Measurements from ENCODE around the gene MEGF8. TPM values are rescaled to one million over a fixed set of nuclear protein-coding genes. Genes with fewer than 3 reads are reported as not detected.
"Not testable (repeated sequence)": the region's sequence is repeated elsewhere in the genome, so short reads cannot be mapped to it uniquely, and the experiment has no call there.

MEGF8 gene
- polyA plus RNA-seq, 1 donor, result 30.3 TPM

- no peak for DNase-seq (ENCODE audit: low read depth)
Observed at GRCh38 chr19:42309686-42310085, 15.7 kb upstream of the MEGF8 start.

- DNase-seq (ENCODE audit: low read depth), result no peak
Observed at GRCh38 chr19:42311657-42312056, 13.8 kb upstream of the MEGF8 start.

- no peak for DNase-seq (ENCODE audit: low read depth)
Observed at GRCh38 chr19:42312370-42312769, 13.1 kb upstream of the MEGF8 start.

GRCh38 chr19:42313096-42313839 lies 12.2 kb upstream of the MEGF8 start, which contains the start of gene TMEM145:
Gene TMEM145, plus strand, starts transcription at chr19:42313309. Its CDS starts 68 bp downstream, at chr19:42313377.
- DNase-seq (ENCODE audit: low read depth), result no peak

GRCh38 chr19:42313840-42314755 lies 11.3 kb upstream of the MEGF8 start:
- DNase-seq (ENCODE audit: low read depth), result no peak

GRCh38 chr19:42315024-42315423 lies 10.4 kb upstream of the MEGF8 start:
- no peak for DNase-seq (ENCODE audit: low read depth)

- no peak for DNase-seq (ENCODE audit: low read depth)
Observed at GRCh38 chr19:42316223-42317211, 8.9 kb upstream of the MEGF8 start.

- DNase-seq (ENCODE audit: low read depth), result no peak
Observed at GRCh38 chr19:42317535-42317934, 7.9 kb upstream of the MEGF8 start.

- DNase-seq (ENCODE audit: low read depth), result no peak
Observed at GRCh38 chr19:42322305-42322704, 3.1 kb upstream of the MEGF8 start.

GRCh38 chr19:42323473-42323851 lies 2.0 kb upstream of the MEGF8 start:
- no peak for DNase-seq (ENCODE audit: low read depth)

- no peak for DNase-seq (ENCODE audit: low read depth)
Observed at GRCh38 chr19:42323852-42324654, 1.4 kb upstream of the MEGF8 start.

- no peak for DNase-seq (ENCODE audit: low read depth)
Observed at GRCh38 chr19:42324655-42325307, 654 bp upstream of the MEGF8 start.

- no peak for DNase-seq (ENCODE audit: low read depth)
Observed at GRCh38 chr19:42325896-42326771, 699 bp downstream of the MEGF8 start.

- DNase-seq (ENCODE audit: low read depth), result no peak
Observed at GRCh38 chr19:42326969-42327368, 1.5 kb downstream of the MEGF8 start.

- no peak for DNase-seq (ENCODE audit: low read depth)
Observed at GRCh38 chr19:42327381-42327780, 1.9 kb downstream of the MEGF8 start.

- DNase-seq (ENCODE audit: low read depth), result no peak
Observed at GRCh38 chr19:42328106-42328505, 2.7 kb downstream of the MEGF8 start.

- no peak for DNase-seq (ENCODE audit: low read depth)
Observed at GRCh38 chr19:42328854-42329253, 3.4 kb downstream of the MEGF8 start.

GRCh38 chr19:42330241-42330711 lies 4.8 kb downstream of the MEGF8 start:
- DNase-seq (ENCODE audit: low read depth), result no peak

GRCh38 chr19:42331333-42331732 lies 5.9 kb downstream of the MEGF8 start:
- not testable (repeated sequence) for DNase-seq (ENCODE audit: low read depth)

Measured in forelimb muscle (tissue), 1 donor.